ENCODE results near the gene ONECUT3. TPM values are rescaled to one million over a fixed set of nuclear protein-coding genes. Genes with fewer than 3 reads are reported as not detected.
A peak's percentile ranks its signal among the peaks of the same experiment; 100 is the strongest.

Gene ONECUT3
- total and polyA plus RNA-seq, 2 donors from 2014 or later: not detected

DNA sequence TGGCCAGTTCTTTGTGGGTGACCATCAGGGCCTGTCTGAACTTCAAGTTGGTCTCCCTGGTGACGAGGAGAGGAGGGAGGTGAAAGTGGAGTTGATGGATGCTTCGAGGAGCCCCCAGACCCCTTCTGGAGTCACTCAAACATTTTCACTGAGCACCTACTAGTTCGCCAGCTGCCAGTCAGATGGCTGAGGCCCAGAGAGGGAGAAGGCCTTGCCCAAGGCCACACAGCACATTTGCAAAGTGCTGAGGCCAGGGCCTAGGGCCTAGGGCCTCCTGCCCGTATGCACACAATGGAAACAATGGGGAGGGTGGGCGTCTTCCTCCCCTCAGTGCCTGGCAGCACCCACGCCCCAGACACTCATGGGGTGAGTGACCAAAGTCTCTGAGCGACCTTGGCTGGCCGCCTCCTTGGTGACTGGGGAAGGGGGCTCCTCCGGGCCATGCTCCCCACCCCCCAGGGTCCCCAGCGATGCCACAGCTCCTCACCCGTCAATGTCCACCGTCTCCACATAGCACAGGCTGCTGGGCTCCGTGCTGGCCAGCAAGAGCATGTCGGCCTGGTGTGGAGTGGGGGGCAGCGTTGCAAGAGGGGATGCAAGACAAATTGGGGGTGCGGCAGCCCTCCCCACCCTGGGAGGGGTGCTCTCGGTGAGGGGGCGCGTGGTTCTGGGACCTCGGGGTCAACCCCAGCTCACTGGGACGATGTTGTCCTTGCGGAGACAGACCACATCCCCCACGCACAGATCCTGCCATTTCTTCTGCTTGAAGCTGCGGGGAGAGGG is 52.3 kb downstream of the ONECUT3 start:
- no peaks in the 10 kb centered on the region for H3K9me3 ChIP-seq (ENCODE audit: control insufficient read depth in 2 of 3, insufficient read depth in 1 of 3, low read length in 3 of 3)
- H3K27me3 ChIP-seq (ENCODE audit: control insufficient read depth, insufficient read depth, low read length): no peaks in the 10 kb centered on the region
- H3K36me3 ChIP-seq (ENCODE audit: control insufficient read depth in 2 of 3, insufficient read depth in 3 of 3, low read length in 3 of 3): no peaks in the 10 kb centered on the region
- TF ChIP-seq, protein P1, sequence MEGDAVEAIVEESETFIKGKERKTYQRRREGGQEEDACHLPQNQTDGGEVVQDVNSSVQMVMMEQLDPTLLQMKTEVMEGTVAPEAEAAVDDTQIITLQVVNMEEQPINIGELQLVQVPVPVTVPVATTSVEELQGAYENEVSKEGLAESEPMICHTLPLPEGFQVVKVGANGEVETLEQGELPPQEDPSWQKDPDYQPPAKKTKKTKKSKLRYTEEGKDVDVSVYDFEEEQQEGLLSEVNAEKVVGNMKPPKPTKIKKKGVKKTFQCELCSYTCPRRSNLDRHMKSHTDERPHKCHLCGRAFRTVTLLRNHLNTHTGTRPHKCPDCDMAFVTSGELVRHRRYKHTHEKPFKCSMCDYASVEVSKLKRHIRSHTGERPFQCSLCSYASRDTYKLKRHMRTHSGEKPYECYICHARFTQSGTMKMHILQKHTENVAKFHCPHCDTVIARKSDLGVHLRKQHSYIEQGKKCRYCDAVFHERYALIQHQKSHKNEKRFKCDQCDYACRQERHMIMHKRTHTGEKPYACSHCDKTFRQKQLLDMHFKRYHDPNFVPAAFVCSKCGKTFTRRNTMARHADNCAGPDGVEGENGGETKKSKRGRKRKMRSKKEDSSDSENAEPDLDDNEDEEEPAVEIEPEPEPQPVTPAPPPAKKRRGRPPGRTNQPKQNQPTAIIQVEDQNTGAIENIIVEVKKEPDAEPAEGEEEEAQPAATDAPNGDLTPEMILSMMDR (IDR thresholded peaks at IDR 0.05; ENCODE audit: borderline replicate concordance, extremely low read depth, insufficient read depth): no peak
- FAIRE-seq (no peak), DNase-seq (no peak)
- no peaks in the 10 kb centered on the region for H3K4me1 ChIP-seq (ENCODE audit: control insufficient read depth in 2 of 3, insufficient read depth in 2 of 3, low read depth in 1 of 3, low read length in 3 of 3)
- no peak overlapping the region for H3K4me3 ChIP-seq (ENCODE audit: low read length in 3 of 3)
- H3K27ac ChIP-seq (ENCODE audit: low read depth in 2 of 2, low read length in 2 of 2): no peak overlapping the region
- intact Hi-C loops (cut with DNase I): no loop called here
- no peak overlapping the region for H3K9ac ChIP-seq (ENCODE audit: low read length in 3 of 3)

- no peak overlapping the region for H3K4me3 ChIP-seq (ENCODE audit: low read length in 3 of 3)
- FAIRE-seq (no peak), DNase-seq (no peak)
- H3K4me1 ChIP-seq (ENCODE audit: control insufficient read depth in 2 of 3, insufficient read depth in 2 of 3, low read depth in 1 of 3, low read length in 3 of 3): no peaks in the 10 kb centered on the region
- no peaks in the 10 kb centered on the region for H3K9me3 ChIP-seq (ENCODE audit: control insufficient read depth in 2 of 3, insufficient read depth in 1 of 3, low read length in 3 of 3)
- H3K27me3 ChIP-seq (ENCODE audit: control insufficient read depth, insufficient read depth, low read length): no peaks in the 10 kb centered on the region
- no peak overlapping the region for H3K9ac ChIP-seq (ENCODE audit: low read length in 3 of 3)
- no peaks in the 10 kb centered on the region for H3K36me3 ChIP-seq (ENCODE audit: control insufficient read depth in 2 of 3, insufficient read depth in 3 of 3, low read length in 3 of 3)
- intact Hi-C loops (cut with DNase I): no loop called here
- no peak overlapping the region for H3K27ac ChIP-seq (ENCODE audit: low read depth in 2 of 2, low read length in 2 of 2)
- TF ChIP-seq, protein P1 (IDR thresholded peaks at IDR 0.05; ENCODE audit: borderline replicate concordance, extremely low read depth, insufficient read depth): no peak
Observed at GRCh38 chr19:1806184-1807029, 53.1 kb downstream of the ONECUT3 start.

DNA sequence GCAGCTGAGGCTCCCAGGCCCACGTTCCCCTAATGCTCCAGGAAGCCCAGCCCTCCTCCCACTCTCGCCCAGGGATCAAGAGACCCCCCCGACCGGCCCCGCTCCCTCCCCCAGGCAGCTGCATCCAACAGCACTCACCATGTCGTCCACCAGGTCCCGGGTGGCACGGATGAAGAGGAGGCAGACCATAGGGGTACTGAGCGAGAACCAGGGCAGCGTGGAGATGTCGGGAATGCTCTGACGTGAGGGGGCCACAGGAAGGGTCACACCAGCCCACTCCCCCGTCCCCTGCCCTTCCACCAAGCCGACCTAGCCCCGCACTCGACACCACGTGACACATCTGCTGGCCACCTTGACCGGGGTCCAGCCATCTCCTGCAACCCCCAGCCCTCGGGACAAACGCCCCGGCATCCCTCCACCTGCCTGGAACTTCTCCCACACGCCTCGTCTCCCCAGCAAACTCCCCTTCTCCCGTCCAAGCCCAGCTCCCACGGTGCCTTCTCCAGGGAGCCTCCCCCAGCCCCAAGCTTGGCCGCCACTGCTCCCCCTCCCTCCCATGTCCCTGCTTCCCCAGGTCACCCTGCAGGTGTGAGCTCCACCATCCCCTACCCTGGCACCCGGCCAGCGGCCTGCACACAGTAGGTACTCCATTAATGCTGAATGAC is 53.9 kb downstream of the ONECUT3 start:
- no peak for FAIRE-seq
- Histone ChIP-seq H3K27ac (ENCODE audit: low read depth in 2 of 2, low read length in 2 of 2) (no peak overlapping the region), H3K36me3 (ENCODE audit: control insufficient read depth in 2 of 3, insufficient read depth in 3 of 3, low read length in 3 of 3) (no peaks in the 10 kb centered on the region), H3K4me3 (ENCODE audit: low read length in 3 of 3) (no peak overlapping the region), H3K27me3 (ENCODE audit: control insufficient read depth, insufficient read depth, low read length) (no peaks in the 10 kb centered on the region), H3K9ac (ENCODE audit: low read length in 3 of 3) (no peak overlapping the region), H3K9me3 (ENCODE audit: control insufficient read depth in 2 of 3, insufficient read depth in 1 of 3, low read length in 3 of 3) (no peaks in the 10 kb centered on the region), H3K4me1 (ENCODE audit: control insufficient read depth in 2 of 3, insufficient read depth in 2 of 3, low read depth in 1 of 3, low read length in 3 of 3) (no peaks in the 10 kb centered on the region)
- TF ChIP-seq, protein P1 (IDR thresholded peaks at IDR 0.05; ENCODE audit: borderline replicate concordance, extremely low read depth, insufficient read depth): no peak
- intact Hi-C loops (cut with DNase I): no loop called here
- peak in 1 of 5 donors; percentile 58 for DNase-seq
